Putamen (tissue), 1 donor: ENCODE data around the gene MDM1.

ENCODE experiments used
- DNase-seq: peaks from one replicate; pipeline ENCODE4 v3.0.0-alpha.2; 2016; ENCODE audit warnings: low spot score

Gene MDM1

DNA sequence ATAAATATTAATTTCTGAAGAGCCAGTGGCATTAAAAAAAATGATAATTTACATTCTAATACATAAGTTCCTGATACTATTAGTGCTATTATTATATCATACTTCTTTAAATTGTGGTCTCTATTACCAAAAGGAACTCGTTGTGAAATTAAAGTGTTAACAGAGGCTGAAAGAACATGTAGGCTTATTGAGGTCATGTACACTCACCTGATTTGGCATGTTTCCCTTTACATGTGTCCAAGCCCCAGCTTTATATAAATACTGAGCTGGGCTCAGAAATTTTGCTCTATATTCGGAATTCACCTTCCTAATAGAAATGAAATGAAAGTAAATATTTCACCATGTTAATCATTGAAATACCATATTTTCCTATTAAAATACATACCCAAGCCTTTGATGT lies 11.0 kb downstream of the MDM1 start:
- no peak for DNase-seq

DNA sequence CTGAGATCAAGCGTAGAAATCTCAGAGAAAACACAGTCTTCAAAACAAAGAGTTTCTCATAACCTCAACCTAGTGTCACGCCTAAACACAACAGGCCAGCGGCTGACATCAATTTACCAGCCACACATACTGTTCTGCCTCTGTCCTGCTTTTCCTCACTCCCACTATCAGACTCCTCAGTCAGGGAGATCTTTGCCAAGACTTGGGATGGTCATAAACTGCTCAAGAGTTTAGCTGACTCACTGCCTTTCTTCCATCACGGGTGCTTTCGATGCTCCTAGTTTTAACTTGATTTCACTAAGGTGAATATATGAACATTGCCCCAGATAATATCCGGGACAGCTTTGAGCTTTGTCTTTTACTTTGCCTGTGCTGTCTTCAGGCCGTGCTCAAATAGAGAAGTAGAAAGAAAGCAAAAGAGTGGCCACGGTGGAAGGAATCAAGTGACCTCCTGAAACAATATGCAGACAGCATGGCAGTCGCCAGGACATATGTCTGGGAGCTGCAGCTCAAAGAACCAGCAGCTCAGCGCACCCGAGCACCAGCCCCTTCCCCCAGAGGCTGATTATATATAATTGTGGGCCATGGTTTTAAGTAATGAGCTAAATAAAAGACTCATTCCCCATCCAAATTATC lies 12.1 kb downstream of the MDM1 start:
- no peak for DNase-seq

DNA sequence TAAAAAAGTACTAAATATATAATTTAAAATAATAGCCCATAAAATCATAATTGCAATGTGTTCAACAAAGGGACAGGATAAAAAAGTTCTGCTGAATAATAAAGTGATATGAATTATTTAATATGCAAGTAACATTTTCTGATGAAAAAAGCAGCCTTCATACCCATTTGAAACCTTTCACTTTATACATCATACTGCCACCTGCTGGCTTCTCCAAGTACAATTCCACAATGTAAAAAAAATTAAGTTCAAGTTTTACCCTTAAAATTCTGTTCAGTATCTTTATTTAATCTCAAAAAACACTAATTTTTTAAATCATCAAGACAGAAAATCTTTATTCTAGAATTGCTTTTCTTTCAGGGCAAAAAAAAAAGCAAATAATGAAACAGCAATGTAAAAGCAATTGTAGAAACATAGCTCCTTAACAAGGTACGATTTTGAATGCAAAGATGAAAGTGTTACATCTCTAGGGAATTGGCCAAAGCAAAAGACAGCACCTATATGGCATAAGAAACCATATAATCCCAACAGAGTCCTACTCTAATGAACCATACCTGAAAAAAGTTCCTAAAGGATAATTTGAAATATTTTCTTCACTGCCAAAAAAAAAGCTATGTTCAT lies 15.0 kb downstream of the MDM1 start:
- DNase-seq: no peak

DNA sequence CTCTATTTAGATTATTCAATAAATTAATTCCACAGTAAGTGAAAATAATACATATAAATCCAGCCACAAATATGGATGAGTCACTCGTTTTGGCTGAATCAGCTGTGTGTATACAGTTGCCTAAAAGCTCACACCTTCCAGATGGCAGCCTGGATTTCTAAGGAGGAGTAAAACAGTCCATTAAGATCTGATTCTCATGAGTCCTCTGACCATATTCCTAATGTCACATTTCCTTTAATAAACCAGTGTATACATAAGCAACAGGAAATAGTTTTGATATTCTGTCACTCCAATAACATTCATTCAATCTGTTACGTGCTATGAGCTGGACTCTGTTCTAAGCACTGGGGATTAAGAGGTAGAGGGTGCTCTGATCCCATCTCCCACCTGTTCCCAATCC lies 21.8 kb downstream of the MDM1 start:
- no peak for DNase-seq

DNA sequence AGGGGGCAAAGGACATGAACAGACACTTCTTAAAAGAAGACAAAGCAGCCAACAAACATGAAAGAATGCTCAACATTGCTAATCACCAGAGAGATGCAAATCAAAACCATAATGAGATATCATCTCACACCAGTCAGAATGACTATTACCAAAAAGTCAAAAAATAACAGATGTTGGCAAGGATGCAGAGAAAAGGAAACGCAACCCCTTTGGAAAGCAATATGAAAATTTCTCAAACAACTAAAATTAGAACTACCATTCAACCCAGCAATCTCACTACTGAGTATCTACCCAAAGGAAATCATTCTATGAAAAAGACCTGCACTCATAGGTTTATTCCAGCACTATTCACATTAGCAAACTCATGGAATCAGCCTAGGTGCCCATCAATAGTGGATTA lies 25.6 kb downstream of the MDM1 start:
- DNase-seq: no peak

DNA sequence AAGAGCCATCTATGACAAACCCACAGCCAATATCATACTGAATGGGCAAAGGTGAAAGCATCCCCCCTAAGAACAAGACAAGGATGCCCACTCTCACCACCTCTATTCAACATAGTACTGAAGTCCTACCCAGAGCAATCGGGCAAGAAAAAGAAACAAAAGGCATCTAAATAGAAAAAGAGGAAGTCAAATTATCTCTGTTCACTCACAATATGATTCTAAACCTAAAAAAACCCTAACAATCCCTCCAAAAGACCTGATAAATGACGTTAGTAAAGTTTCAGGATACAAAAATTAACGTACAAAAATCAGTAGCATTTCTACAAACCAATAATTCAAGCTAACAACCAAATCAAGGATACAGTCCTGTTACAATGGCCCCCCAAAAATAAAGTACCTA lies 26.9 kb downstream of the MDM1 start:
- DNase-seq: no peak

DNA sequence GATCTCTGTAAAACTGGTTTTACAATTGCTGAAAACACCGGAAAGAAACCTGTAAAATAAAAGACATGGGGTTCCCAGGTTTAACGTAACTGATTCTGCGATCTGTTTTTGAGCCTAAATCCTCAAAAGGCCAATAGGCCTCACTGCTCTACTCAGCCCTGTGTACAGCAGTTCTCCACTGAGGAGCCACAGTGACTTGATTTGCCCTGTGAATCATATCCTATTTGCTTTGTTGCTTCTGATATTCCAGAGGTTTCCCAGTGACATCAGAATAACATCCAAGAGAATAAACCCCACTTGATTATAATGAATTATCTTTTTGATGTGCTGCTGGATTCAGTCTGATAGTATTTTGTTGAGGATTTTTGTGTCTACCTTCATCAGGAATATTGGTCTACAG lies 27.5 kb downstream of the MDM1 start:
- no peak for DNase-seq

DNA sequence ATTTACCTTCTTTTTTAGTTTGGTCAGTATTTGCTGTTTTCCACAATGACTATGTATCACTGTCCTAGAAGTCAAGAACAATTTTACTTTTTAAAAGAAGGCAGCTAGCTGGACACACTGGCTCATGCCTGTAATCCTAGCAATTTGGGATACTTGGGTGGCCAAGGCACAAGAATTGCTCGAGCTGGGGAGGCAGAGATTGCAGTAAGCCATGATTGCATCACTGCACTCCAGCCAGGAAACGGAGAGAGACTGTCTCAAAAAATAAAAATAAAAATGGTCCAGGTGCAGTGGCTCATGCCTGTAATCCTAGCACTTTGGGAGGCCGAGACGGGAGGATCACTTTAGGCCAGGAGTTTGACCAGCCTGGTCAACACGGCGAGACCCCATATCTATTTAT lies 28.3 kb downstream of the MDM1 start:
- DNase-seq: no peak

DNA sequence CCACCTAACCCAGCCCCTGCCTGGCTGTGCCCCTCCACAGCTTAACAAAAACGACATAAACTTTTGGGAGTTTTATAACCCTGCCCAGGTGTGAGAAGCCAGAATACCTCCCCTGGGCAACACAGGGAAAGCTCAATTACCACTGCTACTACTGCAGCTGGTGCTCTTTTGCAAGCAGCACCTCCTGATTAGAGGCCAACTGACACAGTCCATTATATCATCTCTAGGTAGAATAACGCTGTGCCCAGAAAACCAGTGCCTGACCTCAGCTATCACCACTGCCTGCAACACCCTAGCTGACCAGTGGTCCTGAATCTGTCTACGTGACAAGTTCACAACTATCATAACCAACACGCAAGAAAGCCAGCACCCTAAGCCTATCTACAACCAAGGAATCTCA lies 34.2 kb downstream of the MDM1 start:
- DNase-seq: no peak

DNA sequence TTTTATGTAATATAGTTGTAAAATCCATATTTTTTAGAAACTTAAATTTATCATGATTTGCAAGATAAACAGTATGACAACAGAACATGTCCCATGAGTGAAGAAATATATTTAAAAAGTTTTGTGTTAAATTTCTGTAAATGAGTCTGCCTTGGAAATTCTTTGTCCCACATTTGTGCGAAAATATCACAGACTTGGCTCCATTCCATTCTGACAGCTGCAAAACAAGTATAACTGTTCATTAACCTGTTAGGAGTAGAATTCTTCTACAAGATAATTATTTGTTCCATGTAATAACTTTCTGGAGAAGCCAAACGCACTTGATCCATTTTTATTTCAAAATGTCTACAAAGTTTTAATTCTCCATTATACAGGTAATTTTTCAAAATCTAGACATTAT lies 37.9 kb downstream of the MDM1 start:
- no peak for DNase-seq

DNA sequence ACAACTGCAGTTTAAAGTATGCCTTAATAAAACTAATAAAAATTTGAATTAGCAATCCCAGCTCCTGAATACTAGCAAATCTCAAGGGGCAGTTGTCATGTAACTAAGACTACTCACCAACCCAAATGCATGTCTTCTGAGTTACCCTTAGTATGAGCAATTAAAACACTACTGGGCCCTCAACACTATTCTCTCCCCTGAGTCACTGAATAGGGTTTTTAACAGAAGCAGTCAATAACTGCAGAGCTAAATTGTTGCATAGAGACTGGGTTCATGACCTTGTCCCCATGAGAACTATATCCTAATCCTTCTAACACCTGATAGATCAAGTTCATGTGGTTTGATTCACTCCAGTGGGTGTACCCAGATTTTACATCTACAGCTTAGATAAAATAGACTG lies 38.8 kb downstream of the MDM1 start:
- no peak for DNase-seq

DNA sequence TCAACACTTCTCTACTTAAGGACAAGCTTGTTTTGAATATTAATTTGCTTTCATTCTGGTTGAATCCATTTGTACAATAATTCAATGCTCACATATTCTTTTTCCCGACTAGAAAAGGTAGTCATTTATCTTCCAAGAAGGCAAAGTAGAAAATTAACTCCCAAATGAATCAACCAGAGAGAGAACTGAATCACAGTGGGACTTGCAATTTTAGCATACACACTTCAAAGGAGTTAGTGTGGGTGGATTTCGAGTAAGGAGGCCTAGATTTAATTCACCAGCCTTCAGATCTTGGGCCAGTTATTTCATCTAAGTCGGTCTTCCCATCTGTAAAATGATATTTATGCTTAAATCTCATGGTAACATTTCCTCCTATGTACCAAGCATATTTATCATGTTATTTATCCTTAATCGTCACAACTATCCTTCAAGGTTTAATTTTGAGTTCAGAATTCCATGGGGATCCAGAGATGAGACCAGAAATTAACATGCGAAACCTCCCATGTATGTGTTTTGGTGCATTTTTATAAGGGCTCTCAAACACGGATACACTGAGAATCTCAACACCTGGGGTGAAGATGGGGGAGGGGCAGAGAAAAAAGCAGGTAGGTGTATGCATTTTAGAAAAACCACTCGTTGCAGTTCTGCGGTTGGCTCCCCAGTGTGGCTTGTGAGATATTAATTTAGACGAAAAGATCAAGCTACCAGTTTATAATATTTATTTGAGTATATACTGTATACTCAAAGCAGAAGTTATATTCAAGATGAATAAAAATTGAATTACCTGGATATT lies 39.8 kb downstream of the MDM1 start:
- DNase-seq: no peak

DNA sequence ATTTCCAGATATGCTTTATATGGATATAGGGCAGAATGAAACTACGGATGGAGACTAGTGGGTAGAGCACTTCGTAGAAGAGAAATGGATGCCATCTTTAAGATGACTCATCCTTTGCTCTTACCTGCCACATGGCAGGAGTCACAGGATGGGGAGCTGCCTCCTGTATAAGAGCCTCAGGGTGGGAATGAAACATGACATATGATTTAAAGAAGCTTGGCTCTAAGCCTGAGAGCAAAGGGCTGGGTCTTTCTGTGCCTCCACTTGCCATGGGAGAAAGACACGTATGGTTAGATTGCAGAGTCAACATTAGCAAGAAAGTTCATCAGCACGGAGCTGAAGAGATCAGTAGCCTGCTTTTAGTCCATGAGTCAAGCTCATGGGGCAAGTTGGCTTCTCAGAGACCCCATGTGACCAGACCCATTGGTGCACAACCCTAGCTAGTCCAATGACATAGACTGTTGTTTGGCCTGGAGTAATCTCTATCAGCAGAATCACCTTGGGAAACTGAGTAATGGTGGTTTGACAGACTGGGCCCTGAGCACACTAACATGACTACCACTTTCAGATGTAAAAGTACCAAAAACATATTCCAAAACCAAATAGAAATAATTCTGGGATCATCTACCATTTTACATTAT lies 40.6 kb downstream of the MDM1 start:
- no peak for DNase-seq

DNA sequence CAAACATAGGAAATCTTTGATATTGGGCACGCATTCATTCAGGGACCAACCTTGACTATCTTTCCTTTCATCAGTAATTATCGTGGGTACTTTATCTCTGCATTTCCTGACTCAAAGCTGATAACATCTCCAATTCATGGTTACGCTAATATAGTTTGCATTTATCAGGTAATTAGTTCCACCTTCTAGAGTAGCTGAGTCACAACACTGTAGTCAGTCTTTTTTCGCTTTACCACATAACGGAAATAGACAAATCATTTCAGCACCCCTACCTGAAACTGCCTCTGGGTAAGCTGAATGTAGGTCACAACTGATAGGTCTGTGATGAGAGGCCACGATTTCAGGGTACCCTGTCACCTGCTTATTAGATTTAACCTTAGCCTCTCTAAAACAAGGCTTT lies 42.0 kb downstream of the MDM1 start:
- DNase-seq: no peak

DNA sequence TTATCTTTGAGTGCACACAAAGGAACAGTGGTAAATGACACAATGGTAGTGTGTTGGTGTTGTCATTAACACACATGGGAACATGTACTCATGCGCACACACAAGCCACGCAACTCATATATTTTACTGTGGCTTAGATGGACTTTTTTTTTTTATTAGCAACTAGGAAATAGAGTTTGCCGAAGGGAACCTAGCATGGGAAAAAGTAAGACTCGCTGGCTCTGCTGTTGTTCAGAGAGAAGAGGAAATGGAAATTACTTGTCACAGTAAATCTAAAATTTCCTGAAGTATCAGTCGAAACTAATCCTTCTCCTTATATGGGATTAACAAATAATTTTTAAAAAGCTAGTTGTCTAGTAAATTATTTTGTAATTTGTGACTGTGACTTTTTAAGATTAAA lies 45.1 kb downstream of the MDM1 start:
- no peak for DNase-seq

DNA sequence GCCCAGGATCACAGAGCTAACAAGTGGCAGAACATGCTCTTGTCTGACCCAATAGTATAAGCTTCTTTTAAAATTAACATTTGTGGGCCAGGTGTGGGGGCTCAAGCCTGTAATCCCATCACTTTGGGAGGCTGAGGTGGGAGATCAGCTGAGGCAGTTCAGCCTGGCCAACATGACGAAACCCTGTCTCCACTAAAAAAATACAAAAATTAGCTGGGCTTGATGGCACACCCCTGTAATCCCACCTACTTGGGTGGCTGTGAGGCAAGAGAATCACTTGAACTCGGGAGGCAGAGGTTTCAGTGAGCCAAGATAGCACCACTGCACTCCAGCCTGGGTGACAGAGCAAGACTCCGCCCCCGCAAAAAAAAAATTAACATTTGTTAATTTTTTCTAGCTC lies 45.8 kb downstream of the MDM1 start:
- no peak for DNase-seq

DNA sequence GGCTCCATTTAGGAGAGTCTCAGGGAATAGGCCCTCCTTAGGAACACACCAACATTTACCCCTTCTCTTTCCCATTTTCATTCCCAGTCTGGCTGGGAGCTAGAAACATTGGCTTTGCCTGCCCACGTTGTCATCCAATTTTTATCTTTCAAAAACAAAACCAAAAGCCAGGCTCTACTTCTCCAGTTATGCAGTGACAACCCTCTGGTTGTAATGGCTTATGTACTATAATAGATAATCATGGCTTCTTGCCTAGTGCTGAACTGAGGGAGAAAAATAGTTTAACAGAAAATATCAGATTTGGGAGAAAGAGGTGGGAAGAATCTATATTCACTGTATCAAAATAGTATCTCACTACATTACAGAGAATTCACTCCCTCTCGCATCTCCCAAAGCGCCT lies 46.6 kb downstream of the MDM1 start:
- DNase-seq: no peak

DNA sequence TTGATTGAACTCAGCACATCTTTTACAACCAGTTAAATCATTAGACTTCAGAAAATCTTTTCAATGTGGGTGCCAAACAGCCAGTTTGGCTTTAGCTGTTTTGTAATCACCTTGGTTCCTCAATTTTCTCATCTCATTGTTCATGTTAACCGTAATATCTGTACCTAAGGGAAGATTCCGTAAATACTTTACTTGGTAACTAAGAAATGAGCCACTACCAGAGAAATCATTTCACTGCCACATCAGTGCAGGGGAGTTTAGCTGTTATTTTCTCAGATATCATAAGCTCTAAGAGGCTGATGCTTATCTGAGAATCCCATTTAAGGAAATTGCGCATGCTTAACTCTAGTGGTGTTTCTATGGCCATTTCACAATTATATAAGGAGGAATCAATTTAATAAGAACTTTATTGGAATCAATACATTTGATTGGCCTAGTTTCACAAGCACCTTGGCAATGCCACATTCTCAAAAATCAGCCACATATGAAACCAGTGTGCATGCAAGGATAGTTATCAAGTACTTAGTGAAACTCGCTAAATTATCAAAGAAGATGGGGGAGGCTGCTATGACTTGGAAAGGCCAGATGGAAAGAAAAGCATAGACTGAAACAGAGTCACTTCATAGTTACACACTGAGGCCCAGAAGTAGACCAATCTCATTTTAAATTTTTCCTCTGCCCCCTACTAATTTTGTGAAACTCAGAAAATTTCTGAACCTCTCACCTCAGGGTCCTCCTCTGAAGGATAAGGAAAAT lies 50.7 kb downstream of the MDM1 start:
- no peak for DNase-seq

DNA sequence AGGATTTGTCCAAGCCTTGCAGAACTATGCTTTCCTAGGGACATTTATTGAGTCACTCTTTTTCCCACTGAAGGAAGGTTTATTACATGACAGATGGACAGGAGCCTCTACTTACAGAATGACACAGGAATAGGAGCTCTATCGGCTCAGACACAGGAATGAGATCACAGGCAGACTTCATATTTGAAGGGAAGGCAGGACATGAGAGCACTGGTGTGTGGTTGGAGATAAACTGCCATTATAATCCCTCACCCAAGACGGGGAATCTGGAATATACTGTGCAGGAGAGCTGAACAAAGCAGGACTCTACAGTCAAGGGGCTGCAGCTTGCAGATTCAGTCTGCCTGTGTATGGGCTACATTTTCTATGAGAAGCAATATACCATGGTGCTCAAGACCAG lies 51.9 kb downstream of the MDM1 start:
- DNase-seq: no peak

DNA sequence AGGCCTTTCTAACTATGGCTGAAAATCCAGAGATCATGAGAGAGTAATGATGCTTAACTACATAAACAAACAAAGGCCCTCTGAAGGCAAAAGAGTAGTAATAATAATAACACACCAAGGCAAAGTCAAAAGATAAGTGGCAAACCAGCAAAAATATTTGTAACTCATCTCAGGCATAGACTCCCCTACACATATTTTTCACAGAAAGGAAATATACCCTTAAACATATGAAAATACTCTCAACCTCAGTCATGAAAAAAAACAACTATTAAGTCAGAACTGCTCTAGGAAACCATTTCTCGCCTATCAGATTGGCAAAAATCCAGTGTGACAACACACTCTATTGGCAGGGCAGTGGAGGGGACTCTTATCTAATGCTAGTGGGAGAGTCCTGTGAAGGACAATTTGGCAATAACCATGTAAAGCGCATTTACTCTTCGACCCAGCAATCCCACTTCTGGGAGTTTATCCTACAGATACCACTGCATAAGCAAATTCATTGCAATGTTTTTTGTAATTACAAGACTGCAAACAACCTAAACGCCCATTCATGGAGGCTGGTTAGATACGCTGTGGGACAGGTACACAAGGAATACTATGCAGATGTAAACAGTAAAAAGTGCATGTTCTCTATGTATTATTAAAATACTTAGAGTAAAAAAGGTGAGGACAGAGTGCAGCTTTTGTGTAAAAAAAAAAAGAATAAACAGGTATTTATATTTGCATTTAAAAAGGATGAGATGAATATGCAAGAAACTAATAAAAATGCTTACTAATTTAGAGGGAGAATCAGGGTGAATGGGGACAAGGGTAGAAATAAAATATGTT lies 52.7 kb downstream of the MDM1 start:
- DNase-seq: no peak

DNA sequence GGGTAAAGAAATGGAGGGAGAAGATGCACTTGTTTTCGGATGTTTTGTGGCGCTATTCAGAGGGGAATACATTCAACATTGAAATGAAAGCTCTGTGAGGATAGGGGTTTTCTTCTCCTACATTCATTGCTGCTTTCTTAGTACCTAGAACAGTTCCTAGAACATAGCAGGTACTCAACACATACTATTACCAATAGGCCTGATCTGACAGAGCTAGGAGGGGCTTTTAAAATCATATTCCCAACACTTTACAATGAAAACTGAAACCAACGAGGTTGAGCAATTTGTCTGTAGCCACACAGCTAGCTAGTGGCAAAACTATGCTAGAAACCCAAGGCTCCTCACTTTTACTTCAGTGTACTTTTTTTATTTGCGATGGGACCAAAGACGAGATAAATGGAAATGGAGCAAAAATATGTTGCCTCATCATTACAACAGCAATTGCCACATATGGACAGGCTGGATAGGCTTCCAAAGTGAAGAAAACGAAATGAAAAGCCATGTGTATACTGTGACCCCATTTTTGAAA lies 55.7 kb downstream of the MDM1 start:
- no peak for DNase-seq
